ENCODE measurements around the gene TAF4.

Gene TAF4

DNA sequence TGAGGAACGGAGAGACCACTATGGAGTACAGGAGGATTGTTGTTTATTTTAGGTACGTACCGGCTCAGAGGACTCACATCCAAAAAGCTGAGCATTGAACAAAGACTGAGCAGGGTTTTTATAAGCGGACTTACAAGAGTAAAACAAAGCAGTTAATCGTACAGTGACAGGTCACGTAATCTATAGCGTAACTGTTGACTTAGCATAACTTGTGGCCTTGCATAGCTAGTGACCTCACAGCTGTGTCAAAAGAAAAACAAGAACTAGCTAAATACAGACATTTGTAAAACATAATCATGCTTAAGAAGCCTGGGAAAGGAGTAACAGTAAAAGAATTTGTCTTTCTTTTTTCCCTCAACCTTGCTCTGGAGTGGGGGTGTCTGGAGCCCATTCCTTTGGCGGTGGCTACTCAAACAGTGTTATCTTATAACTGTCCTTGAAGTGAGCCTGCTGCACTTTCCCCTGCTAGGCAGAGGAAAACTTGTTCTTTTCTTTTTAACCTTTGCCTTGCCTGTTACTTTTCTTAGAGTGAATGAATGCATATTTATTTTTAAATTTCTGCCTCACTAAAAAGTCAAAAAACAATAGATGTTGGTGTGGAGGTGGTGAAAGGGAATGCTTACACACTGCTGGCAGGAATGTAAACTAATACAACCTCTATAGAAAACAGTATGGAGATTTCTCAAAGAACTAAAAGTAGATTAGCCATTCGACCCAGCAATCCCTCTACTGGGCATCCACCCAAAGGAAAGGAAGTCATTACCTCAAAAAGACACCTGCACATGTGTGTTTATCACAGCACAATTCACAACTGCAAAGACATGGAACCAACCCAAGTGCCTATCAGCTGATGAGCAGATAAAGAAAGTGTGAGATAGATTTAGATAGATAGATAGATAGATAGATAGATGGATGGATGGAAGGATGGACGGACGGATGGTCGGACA is 109.0 kb downstream of the TAF4 start (continued):
- no peak for TF ChIP-seq PRDM10 (tag by site-specific recombination; IDR thresholded peaks at IDR 0.05)
- TF ChIP-seq ZNF394 (tag by site-specific recombination; IDR thresholded peaks at IDR 0.05; ENCODE audit: borderline replicate concordance) = no peak
- TF ChIP-seq ZNF777 (tag by site-specific recombination; IDR thresholded peaks at IDR 0.05; ENCODE audit: borderline replicate concordance) = no peak
- TF ChIP-seq ZNF266 (tag by site-specific recombination; IDR thresholded peaks at IDR 0.05; ENCODE audit: low read depth) = no peak
- no peak for TF ChIP-seq KLF9 (tag by site-specific recombination; IDR thresholded peaks at IDR 0.05; ENCODE audit: low read depth)
- TF ChIP-seq WT1 (tag by site-specific recombination; IDR thresholded peaks at IDR 0.05) = no peak
- no peak for TF ChIP-seq ZNF596 (tag by site-specific recombination; IDR thresholded peaks at IDR 0.05)
- TF ChIP-seq ZNF624 (tag by site-specific recombination; IDR thresholded peaks at IDR 0.05) = no peak
- no peak; the same call in 1 of the 2 replicates for TF ChIP-seq KLF1 (tag by site-specific recombination; IDR thresholded peaks at IDR 0.05)
- TF ChIP-seq, protein P1, sequence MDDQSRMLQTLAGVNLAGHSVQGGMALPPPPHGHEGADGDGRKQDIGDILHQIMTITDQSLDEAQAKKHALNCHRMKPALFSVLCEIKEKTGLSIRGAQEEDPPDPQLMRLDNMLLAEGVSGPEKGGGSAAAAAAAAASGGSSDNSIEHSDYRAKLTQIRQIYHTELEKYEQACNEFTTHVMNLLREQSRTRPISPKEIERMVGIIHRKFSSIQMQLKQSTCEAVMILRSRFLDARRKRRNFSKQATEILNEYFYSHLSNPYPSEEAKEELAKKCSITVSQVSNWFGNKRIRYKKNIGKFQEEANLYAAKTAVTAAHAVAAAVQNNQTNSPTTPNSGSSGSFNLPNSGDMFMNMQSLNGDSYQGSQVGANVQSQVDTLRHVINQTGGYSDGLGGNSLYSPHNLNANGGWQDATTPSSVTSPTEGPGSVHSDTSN (CRISPR knock-in tag; IDR thresholded peaks at IDR 0.05) = no peak
- no peak for TF ChIP-seq ZNF146 (tag by site-specific recombination; IDR thresholded peaks at IDR 0.05)
- TF ChIP-seq PATZ1 (tag by site-specific recombination; IDR thresholded peaks at IDR 0.05) = no peak
- no peak for TF ChIP-seq ZBTB20 (tag by site-specific recombination; IDR thresholded peaks at IDR 0.05)
- TF ChIP-seq SP2 (tag by site-specific recombination; IDR thresholded peaks at IDR 0.05) = no peak
- no peak for TF ChIP-seq ZNF571 (tag by site-specific recombination; IDR thresholded peaks at IDR 0.05)
- no peak for TF ChIP-seq ZNF248 (tag by site-specific recombination; IDR thresholded peaks at IDR 0.05)
- TF ChIP-seq HOXD13 (CRISPR knock-in tag; IDR thresholded peaks at IDR 0.05; ENCODE audit: borderline replicate concordance) = no peak
- TF ChIP-seq ZNF426 (tag by site-specific recombination; IDR thresholded peaks at IDR 0.05) = no peak
- no peak for TF ChIP-seq ZNF133 (tag by site-specific recombination; IDR thresholded peaks at IDR 0.05)
- TF ChIP-seq ZNF138 (tag by site-specific recombination; IDR thresholded peaks at IDR 0.05; ENCODE audit: borderline replicate concordance) = no peak
- TF ChIP-seq GLIS1 (tag by site-specific recombination; IDR thresholded peaks at IDR 0.05) = no peak; the same call in 1 of the 2 replicates
- TF ChIP-seq, protein P2, sequence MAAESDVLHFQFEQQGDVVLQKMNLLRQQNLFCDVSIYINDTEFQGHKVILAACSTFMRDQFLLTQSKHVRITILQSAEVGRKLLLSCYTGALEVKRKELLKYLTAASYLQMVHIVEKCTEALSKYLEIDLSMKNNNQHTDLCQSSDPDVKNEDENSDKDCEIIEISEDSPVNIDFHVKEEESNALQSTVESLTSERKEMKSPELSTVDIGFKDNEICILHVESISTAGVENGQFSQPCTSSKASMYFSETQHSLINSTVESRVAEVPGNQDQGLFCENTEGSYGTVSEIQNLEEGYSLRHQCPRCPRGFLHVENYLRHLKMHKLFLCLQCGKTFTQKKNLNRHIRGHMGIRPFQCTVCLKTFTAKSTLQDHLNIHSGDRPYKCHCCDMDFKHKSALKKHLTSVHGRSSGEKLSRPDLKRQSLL (tag by site-specific recombination; IDR thresholded peaks at IDR 0.05) = no peak
- TF ChIP-seq ZFP69B (tag by site-specific recombination; IDR thresholded peaks at IDR 0.05) = 0 out of 2 replicates have a peak, but pooled peaks have one; percentile 36
- no peak for TF ChIP-seq KLF7 (tag by site-specific recombination; IDR thresholded peaks at IDR 0.05; ENCODE audit: borderline replicate concordance)
- TF ChIP-seq, protein P3, sequence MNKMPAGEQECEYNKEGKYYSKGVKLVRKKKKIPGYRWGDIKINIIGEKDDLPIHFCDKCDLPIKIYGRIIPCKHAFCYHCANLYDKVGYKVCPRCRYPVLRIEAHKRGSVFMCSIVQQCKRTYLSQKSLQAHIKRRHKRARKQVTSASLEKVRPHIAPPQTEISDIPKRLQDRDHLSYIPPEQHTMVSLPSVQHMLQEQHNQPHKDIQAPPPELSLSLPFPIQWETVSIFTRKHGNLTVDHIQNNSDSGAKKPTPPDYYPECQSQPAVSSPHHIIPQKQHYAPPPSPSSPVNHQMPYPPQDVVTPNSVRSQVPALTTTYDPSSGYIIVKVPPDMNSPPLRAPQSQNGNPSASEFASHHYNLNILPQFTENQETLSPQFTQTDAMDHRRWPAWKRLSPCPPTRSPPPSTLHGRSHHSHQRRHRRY (tag by site-specific recombination; IDR thresholded peaks at IDR 0.05) = no peak
- 0 out of 2 replicates have a peak, but pooled peaks have one; percentile 10 for TF ChIP-seq ZNF335 (tag by site-specific recombination; conservative IDR thresholded peaks at IDR 0.05)
- TF ChIP-seq, protein P4, sequence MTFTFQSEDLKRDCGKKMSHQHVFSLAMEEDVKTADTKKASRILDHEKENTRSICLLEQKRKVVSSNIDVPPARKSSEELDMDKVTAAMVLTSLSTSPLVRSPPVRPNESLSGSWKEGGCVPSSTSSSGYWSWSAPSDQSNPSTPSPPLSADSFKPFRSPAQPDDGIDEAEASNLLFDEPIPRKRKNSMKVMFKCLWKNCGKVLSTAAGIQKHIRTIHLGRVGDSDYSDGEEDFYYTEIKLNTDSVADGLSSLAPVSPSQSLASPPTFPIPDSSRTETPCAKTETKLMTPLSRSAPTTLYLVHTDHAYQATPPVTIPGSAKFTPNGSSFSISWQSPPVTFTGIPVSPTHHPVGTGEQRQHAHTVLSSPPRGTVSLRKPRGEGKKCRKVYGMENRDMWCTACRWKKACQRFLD (tag by site-specific recombination; IDR thresholded peaks at IDR 0.05) = no peak
- no peak for TF ChIP-seq ZNF561 (tag by site-specific recombination; IDR thresholded peaks at IDR 0.05; ENCODE audit: borderline replicate concordance)

Data from HEK293 (cell line).